Activated naive CD8-positive, alpha-beta T cell treated with anti-CD3 and anti-CD28 coated beads for 36 hours (primary cell): ENCODE measurements around the gene SEC24D. TPM values are rescaled to one million over a fixed set of nuclear protein-coding genes. Genes with fewer than 3 reads are reported as not detected.

ENCODE experiments used
- DNase-seq: peaks from one replicate; pipeline ENCODE4 v3.0.0; 2021
- H3K27ac Mint-ChIP-seq: one replicate; pipeline ENCODE4 v1.8.0; 2022; ENCODE audit warnings: mild to moderate bottlenecking, moderate library complexity, mixed read lengths
- H3K27me3 Mint-ChIP-seq: one replicate; pipeline ENCODE4 v1.8.0; 2022; ENCODE audit warnings: mild to moderate bottlenecking, mixed read lengths
- H3K36me3 Mint-ChIP-seq: one replicate; pipeline ENCODE4 v1.8.0; 2021; ENCODE audit warnings: mild to moderate bottlenecking, mixed read lengths
- H3K4me1 Mint-ChIP-seq: one replicate; pipeline ENCODE4 v1.8.0; 2021; ENCODE audit warnings: mixed read lengths
- H3K4me3 Mint-ChIP-seq: one replicate; pipeline ENCODE4 v1.8.0; 2022; ENCODE audit warnings: mild to moderate bottlenecking, moderate library complexity, mixed read lengths
- H3K9me3 Mint-ChIP-seq: one replicate; pipeline ENCODE4 v1.8.0; 2022; ENCODE audit warnings: mixed read lengths
- total RNA-seq, 2 experiments: library from RNA; stranded (reverse); gene quantifications; one replicate each; pipeline ENCODE4 v1.2.3, GENCODE V29; 2021

The SEC24D gene
- total RNA-seq, 2 experiments from 2014 or later, result 19.6 to 22.5 TPM

- no peaks in the 10 kb centered on the region for H3K9me3 Mint-ChIP-seq
- H3K4me3 Mint-ChIP-seq, result no peak overlapping the region
- no peak for DNase-seq
- no peaks in the 10 kb centered on the region for H3K4me1 Mint-ChIP-seq
- peaks cover 6% of the 10 kb centered on the region for H3K36me3 Mint-ChIP-seq
- H3K27me3 Mint-ChIP-seq, result no peaks in the 10 kb centered on the region
- H3K27ac Mint-ChIP-seq, result no peak overlapping the region
These were observed 90.6 kb downstream of the SEC24D start for GRCh38 chr4:118745357-118745756.

DNA sequence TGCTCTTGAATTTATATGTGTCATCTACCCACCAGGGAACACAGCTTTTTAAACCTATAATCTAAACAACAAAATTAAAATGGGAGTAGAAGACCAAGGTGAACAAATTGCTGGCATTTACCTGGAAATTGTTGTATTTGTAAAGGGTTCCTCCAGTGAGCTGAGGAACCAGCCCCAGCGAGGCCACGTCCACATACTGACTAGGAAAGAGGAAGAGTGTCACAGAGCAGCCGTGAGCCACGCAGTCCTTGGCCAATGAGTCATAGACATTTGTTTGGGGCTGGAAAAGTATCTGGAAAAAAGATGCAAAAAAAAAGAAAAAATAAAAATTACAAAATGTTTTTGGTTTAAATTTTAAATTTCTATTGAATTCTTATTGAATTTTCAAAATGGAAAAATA lies 92.1 kb downstream of the SEC24D start:
- Mint-ChIP-seq H3K4me3 (no peak overlapping the region), H3K9me3 (no peaks in the 10 kb centered on the region), H3K27ac (no peak overlapping the region), H3K4me1 (no peaks in the 10 kb centered on the region), H3K36me3 (peaks cover 6% of the 10 kb centered on the region), H3K27me3 (no peaks in the 10 kb centered on the region)
- DNase-seq, result no peak

DNA sequence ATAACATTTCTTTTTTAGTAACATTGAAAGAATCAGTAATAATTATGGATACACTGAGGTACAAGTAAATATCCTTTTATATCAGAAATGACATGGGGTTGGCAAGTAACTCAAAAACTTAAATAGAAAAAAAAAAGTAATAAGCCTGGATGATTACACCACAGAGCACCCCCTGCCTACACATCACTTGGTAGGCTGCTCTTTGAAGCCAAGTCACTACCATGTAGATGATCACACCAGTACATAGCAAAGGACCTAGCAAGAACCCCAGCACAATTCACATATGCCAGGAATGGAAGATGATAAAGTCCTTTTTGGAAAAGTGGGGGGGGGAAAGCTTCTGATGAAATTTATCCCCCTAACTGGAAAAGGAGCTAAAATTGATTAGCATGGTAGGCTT lies 93.9 kb downstream of the SEC24D start:
- no peaks in the 10 kb centered on the region for H3K27me3 Mint-ChIP-seq
- no peaks in the 10 kb centered on the region for H3K9me3 Mint-ChIP-seq
- no peaks in the 10 kb centered on the region for H3K4me1 Mint-ChIP-seq
- peaks cover 7% of the 10 kb centered on the region for H3K36me3 Mint-ChIP-seq
- no peak overlapping the region for H3K27ac Mint-ChIP-seq
- H3K4me3 Mint-ChIP-seq, result no peak overlapping the region
- no peak for DNase-seq

GRCh38 chr4:118741301-118741855 lies 94.5 kb downstream of the SEC24D start:
- Mint-ChIP-seq H3K4me3 (no peak overlapping the region), H3K36me3 (peaks cover 7% of the 10 kb centered on the region)

GRCh38 chr4:118740869-118741268 lies 95.1 kb downstream of the SEC24D start:
- no peaks in the 10 kb centered on the region for H3K27me3 Mint-ChIP-seq
- H3K36me3 Mint-ChIP-seq, result peaks cover 7% of the 10 kb centered on the region
- H3K27ac Mint-ChIP-seq, result no peak overlapping the region
- no peak for DNase-seq
- no peaks in the 10 kb centered on the region for H3K9me3 Mint-ChIP-seq
- no peak overlapping the region for H3K4me3 Mint-ChIP-seq
- no peaks in the 10 kb centered on the region for H3K4me1 Mint-ChIP-seq

More at GRCh38 chr4:118741301-118741855, 94.5 kb downstream of the SEC24D start:
- no peak overlapping the region for H3K27ac Mint-ChIP-seq
- H3K9me3 Mint-ChIP-seq, result no peaks in the 10 kb centered on the region
- H3K27me3 Mint-ChIP-seq, result no peaks in the 10 kb centered on the region
- DNase-seq, result no peak
- no peaks in the 10 kb centered on the region for H3K4me1 Mint-ChIP-seq

DNA sequence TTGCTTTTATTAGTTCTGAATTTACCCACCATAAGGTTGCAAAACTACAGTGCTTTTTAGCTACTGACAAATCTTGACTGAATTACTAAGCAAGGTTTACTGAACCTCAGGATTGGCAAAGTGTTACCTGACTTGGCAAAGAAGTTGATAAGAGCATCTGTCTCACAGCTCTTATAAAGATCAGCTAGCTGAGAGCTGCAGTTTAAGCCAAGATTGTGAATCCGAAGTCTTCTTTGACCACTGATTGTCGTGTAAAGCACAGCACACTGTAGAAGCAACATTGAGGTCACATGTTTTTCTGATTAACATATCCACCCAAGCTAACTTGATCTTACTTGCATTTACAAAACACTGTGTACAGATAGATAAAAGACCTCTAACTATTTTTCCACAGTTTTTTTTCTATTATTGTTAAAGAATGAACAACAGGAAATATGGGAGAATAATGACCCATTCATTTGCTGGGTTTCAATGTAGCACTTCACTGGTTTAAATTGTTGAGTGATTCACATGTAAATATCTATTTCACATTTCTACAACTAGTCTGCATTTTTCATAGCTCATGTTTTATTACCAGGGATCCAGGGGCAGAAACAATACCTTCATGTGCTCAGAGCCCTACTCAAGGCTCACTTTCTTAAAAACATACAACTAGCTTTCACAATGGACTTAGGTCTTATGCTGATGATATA lies 96.8 kb downstream of the SEC24D start:
- Mint-ChIP-seq H3K27ac (no peak overlapping the region), H3K9me3 (no peaks in the 10 kb centered on the region), H3K27me3 (no peaks in the 10 kb centered on the region), H3K4me1 (no peaks in the 10 kb centered on the region), H3K4me3 (no peak overlapping the region), H3K36me3 (peaks cover 5% of the 10 kb centered on the region)
- DNase-seq, result no peak

GRCh38 chr4:118738090-118738489 lies 97.8 kb downstream of the SEC24D start:
- H3K27me3 Mint-ChIP-seq, result no peaks in the 10 kb centered on the region
- no peak for DNase-seq
- H3K36me3 Mint-ChIP-seq, result peaks cover 3% of the 10 kb centered on the region
- no peak overlapping the region for H3K4me3 Mint-ChIP-seq
- no peak overlapping the region for H3K27ac Mint-ChIP-seq
- no peaks in the 10 kb centered on the region for H3K4me1 Mint-ChIP-seq
- no peaks in the 10 kb centered on the region for H3K9me3 Mint-ChIP-seq

GRCh38 chr4:118736900-118737299 lies 99.0 kb downstream of the SEC24D start:
- Mint-ChIP-seq H3K9me3 (no peaks in the 10 kb centered on the region), H3K27me3 (no peaks in the 10 kb centered on the region), H3K4me1 (no peaks in the 10 kb centered on the region), H3K27ac (no peak overlapping the region), H3K36me3 (peaks cover 3% of the 10 kb centered on the region), H3K4me3 (no peak overlapping the region)
- DNase-seq, result no peak

DNA sequence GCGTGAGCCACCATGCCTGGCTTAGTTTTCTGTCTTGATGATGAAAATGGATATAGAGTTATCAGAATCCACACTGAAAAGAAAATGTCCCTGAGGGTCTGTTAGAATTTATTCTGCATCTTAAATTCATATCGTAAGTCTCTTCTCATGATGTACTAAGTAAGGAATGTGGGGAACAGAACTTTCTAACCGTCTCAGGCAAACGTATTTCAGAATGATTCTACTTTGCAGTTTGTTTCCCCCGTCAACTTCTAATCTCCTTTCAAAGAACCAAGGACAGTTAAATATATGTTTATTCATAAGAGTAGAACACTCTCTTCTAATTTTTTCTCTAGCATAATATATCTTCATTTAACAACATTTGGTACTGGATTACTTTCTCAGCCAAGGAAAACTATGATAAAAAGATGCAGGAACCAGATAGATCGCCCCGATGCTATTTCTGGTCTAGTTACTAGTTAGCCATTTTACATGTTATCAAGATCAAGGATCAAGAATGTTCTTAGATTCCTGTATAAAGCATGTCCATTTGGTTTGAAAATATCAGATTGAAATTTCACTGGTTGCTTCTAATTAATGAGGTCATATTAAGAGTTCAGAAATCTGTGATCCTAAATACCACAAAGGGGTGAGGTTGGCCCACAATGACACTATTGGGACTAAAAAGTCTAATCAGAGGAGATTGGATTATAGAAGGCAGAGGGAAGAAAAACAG lies 101.3 kb downstream of the SEC24D start:
- peaks cover 10% of the 10 kb centered on the region for H3K4me1 Mint-ChIP-seq
- H3K27ac Mint-ChIP-seq, result no peak overlapping the region
- no peak for DNase-seq
- H3K36me3 Mint-ChIP-seq, result peaks cover 6% of the 10 kb centered on the region
- H3K9me3 Mint-ChIP-seq, result no peaks in the 10 kb centered on the region
- H3K4me3 Mint-ChIP-seq, result no peak overlapping the region
- no peaks in the 10 kb centered on the region for H3K27me3 Mint-ChIP-seq

GRCh38 chr4:118732591-118733330 lies 103.2 kb downstream of the SEC24D start:
- Mint-ChIP-seq H3K9me3 (no peaks in the 10 kb centered on the region), H3K36me3 (peaks cover 6% of the 10 kb centered on the region), H3K4me1 (peaks cover 11% of the 10 kb centered on the region), H3K27ac (no peak overlapping the region), H3K27me3 (no peaks in the 10 kb centered on the region), H3K4me3 (no peak overlapping the region)
- no peak for DNase-seq

GRCh38 chr4:118730683-118731082 lies 105.2 kb downstream of the SEC24D start:
- no peaks in the 10 kb centered on the region for H3K9me3 Mint-ChIP-seq
- H3K27ac Mint-ChIP-seq, result no peak overlapping the region
- no peaks in the 10 kb centered on the region for H3K27me3 Mint-ChIP-seq
- DNase-seq, result no peak
- H3K4me3 Mint-ChIP-seq, result no peak overlapping the region
- peaks cover 9% of the 10 kb centered on the region for H3K36me3 Mint-ChIP-seq
- H3K4me1 Mint-ChIP-seq, result peaks cover 11% of the 10 kb centered on the region

- Mint-ChIP-seq H3K27me3 (no peaks in the 10 kb centered on the region), H3K9me3 (no peaks in the 10 kb centered on the region), H3K36me3 (peaks cover 12% of the 10 kb centered on the region), H3K27ac (no peak overlapping the region), H3K4me1 (peaks cover 11% of the 10 kb centered on the region), H3K4me3 (no peak overlapping the region)
- no peak for DNase-seq
These were observed 106.3 kb downstream of the SEC24D start for GRCh38 chr4:118729287-118730286.

DNA sequence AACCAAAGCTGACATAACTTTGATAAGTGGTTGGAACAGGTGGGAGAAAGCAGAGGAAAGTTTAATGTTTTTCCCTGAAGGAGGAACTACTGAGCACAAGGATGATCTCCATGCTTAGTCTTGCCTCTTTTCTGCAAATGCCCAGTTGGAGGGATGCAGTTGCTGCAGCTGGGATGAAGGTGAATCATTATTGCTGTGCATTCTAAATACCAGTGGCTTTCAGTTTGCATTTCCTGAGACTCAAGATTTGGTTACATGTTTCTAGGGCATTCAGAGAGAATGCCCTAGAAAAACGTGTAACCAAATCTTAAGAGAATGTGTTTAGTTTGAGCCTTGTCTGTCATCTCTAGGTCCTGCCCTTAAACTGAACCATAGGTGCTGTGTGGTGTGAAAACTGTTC lies 108.6 kb downstream of the SEC24D start:
- Mint-ChIP-seq H3K4me1 (peaks cover 11% of the 10 kb centered on the region), H3K36me3 (peaks cover 12% of the 10 kb centered on the region), H3K27ac (no peak overlapping the region), H3K27me3 (no peaks in the 10 kb centered on the region), H3K4me3 (no peak overlapping the region), H3K9me3 (no peaks in the 10 kb centered on the region)
- DNase-seq, result no peak

DNA sequence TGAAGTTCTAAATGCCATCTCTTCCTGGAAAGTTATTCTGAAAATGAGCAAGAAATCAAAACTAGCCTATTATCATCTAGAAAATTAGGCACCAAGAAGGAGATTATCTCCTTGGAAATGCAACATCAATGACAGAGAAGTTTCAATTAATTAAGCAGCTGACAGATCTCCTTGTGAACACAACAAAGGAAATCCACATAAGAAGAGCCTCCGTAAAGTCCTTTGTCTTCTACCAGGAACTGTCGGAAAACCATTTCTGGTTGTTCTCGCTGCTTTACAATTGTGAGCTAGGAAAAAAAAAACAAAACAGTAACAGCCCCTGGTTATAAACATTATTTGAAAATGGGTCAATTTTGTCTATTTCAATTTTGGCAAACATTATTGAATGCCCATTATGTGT lies 112.6 kb downstream of the SEC24D start:
- Mint-ChIP-seq H3K27ac (no peak overlapping the region), H3K9me3 (no peaks in the 10 kb centered on the region), H3K4me1 (no peaks in the 10 kb centered on the region), H3K27me3 (no peaks in the 10 kb centered on the region), H3K36me3 (peaks cover 8% of the 10 kb centered on the region), H3K4me3 (no peak overlapping the region)
- no peak for DNase-seq
